Measurements from ENCODE around the gene TCF4.

TCF4 gene

DNA sequence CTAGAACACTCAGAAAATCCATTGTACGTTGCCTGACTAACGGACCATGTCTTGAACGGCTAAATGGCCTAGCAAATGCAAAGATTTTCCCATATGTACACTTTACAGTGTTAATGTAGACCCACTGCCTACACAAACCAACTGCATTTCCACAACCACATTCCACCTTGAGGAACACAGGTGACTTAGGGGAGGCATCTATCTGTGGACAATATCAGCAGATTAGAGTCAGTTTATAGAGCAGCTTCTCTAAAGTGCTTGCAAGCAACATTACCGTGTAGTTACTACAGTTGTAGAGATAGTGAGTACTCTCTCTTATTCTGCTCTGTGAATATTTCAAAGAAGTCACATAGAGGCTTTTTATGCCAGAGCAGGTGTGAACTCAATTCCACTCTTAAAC lies 139.6 kb downstream of the TCF4 start:
- no peak overlapping the region for H3K4me3 ChIP-seq (ENCODE audit: low read depth in 1 of 2, low read length in 2 of 2)
- no peak overlapping the region for H3K27ac ChIP-seq (ENCODE audit: low read depth, low read length)
- peaks cover 7% of the 10 kb centered on the region for H3K4me1 ChIP-seq (ENCODE audit: insufficient read depth, low read length)
- no peaks in the 10 kb centered on the region for H3K27me3 ChIP-seq (ENCODE audit: control insufficient read depth in 1 of 2, insufficient read depth in 2 of 2, low read length in 2 of 2)
- H3K36me3 ChIP-seq (ENCODE audit: insufficient read depth, low read length) = no peaks in the 10 kb centered on the region
- no peaks in the 10 kb centered on the region for H3K9me3 ChIP-seq (ENCODE audit: low read length)
- H3K9ac ChIP-seq (ENCODE audit: low read length) = no peak overlapping the region

DNA sequence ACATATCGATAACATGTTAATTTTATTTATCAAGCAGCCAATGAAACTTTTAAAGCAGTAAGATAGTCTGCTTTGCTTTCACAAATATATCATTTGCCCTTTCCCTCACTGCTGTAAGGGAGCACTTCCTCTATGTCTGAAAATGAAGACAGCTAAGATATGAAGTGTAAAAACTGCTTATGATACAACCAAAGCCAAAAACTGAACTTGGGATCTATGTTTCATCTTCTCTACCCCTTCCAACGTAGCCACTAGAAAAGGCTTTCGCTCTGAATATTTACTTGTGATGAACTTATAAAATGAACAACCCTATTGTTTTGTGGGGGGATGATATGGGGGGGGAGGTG lies 140.3 kb downstream of the TCF4 start:
- no peak overlapping the region for H3K27ac ChIP-seq (ENCODE audit: low read depth, low read length)
- no peak overlapping the region for H3K9ac ChIP-seq (ENCODE audit: low read length)
- H3K4me3 ChIP-seq (ENCODE audit: low read depth in 1 of 2, low read length in 2 of 2) = no peak overlapping the region
- H3K4me1 ChIP-seq (ENCODE audit: insufficient read depth, low read length) = peaks cover 7% of the 10 kb centered on the region
- H3K36me3 ChIP-seq (ENCODE audit: insufficient read depth, low read length) = no peaks in the 10 kb centered on the region
- H3K27me3 ChIP-seq (ENCODE audit: control insufficient read depth in 1 of 2, insufficient read depth in 2 of 2, low read length in 2 of 2) = no peaks in the 10 kb centered on the region
- H3K9me3 ChIP-seq (ENCODE audit: low read length) = no peaks in the 10 kb centered on the region

DNA sequence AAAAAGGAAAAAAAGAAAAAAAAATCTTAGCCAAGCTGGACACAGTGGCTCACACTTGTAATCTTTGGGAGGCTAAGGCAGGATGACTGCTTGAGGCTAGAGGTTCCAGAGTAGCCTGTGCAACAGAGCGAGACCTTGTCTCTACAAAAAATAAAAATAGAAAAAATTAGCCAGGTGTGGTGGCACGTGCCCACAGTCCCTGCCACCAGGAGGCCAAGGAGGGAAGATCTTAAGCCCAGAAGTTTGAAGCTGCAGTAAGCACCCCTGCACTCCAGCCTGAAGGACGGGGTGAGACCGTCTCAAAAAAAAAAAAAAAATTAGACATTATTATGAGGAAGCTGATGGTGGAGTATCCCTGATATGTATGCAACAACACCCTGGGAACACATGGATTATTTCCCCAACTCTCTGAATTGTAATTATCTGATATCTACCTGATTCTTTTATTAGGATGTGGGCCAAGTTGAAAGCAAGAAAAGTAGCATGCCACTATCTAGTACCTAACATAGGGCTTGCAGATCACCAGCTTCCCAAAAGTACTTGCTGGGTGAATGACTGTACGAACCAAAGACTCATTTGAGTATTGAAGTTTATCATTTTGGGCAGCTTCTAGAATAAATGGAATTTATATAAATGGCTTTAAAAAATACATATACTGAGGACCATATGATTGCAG lies 140.9 kb downstream of the TCF4 start:
- Histone ChIP-seq H3K9ac (ENCODE audit: low read length) (no peak overlapping the region), H3K4me3 (ENCODE audit: low read depth in 1 of 2, low read length in 2 of 2) (no peak overlapping the region), H3K27ac (ENCODE audit: low read depth, low read length) (no peak overlapping the region)

DNA sequence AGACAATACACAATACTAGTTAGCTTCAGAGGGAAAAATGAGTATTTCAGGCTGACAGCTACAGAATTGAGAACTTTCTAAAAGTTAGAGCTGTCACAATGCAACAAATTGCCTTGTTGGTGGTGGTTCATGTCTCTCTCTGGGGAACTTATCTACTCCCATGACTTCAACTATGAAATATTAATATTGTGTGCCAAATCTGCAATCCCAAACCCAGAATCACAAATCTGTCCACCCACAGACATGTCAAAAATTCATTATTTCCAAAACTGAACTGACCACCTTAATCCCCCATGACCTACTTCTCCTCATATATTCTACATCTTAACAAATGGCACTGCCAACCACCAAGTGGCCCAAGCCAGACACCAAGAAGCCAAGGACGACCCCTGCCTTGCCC lies 143.5 kb downstream of the TCF4 start:
- Histone ChIP-seq H3K36me3 (ENCODE audit: insufficient read depth, low read length) (no peaks in the 10 kb centered on the region), H3K27me3 (ENCODE audit: control insufficient read depth in 1 of 2, insufficient read depth in 2 of 2, low read length in 2 of 2) (no peaks in the 10 kb centered on the region), H3K4me3 (ENCODE audit: low read depth in 1 of 2, low read length in 2 of 2) (no peak overlapping the region), H3K4me1 (ENCODE audit: insufficient read depth, low read length) (no peaks in the 10 kb centered on the region), H3K9ac (ENCODE audit: low read length) (no peak overlapping the region), H3K27ac (ENCODE audit: low read depth, low read length) (no peak overlapping the region), H3K9me3 (ENCODE audit: low read length) (no peaks in the 10 kb centered on the region)

More for the DNA sequence above, 140.9 kb downstream of the TCF4 start:
- Histone ChIP-seq H3K36me3 (ENCODE audit: insufficient read depth, low read length) (no peaks in the 10 kb centered on the region), H3K9me3 (ENCODE audit: low read length) (no peaks in the 10 kb centered on the region), H3K4me1 (ENCODE audit: insufficient read depth, low read length) (peaks cover 2% of the 10 kb centered on the region), H3K27me3 (ENCODE audit: control insufficient read depth in 1 of 2, insufficient read depth in 2 of 2, low read length in 2 of 2) (no peaks in the 10 kb centered on the region)

DNA sequence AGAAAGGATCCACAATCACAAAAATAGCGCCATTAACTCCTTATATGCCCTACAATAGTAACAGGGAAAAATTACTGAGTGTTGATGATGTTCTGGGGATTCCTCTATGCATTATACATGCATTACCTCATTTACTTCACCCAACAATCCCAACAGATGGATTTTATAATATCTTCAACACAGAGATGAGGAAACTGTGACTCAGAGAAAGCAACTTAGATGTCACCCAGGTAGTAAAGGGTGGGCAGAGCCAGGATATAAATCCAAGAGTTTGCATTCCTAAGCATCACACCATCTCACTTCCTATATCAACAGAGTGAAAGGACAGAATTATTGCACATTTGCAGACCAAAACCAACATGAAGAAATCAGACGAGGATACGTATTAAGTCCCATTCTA lies 144.2 kb downstream of the TCF4 start:
- Histone ChIP-seq H3K36me3 (ENCODE audit: insufficient read depth, low read length) (no peaks in the 10 kb centered on the region), H3K4me1 (ENCODE audit: insufficient read depth, low read length) (no peaks in the 10 kb centered on the region), H3K27ac (ENCODE audit: low read depth, low read length) (no peak overlapping the region), H3K4me3 (ENCODE audit: low read depth in 1 of 2, low read length in 2 of 2) (no peak overlapping the region), H3K9ac (ENCODE audit: low read length) (no peak overlapping the region), H3K9me3 (ENCODE audit: low read length) (no peaks in the 10 kb centered on the region), H3K27me3 (ENCODE audit: control insufficient read depth in 1 of 2, insufficient read depth in 2 of 2, low read length in 2 of 2) (no peaks in the 10 kb centered on the region)

DNA sequence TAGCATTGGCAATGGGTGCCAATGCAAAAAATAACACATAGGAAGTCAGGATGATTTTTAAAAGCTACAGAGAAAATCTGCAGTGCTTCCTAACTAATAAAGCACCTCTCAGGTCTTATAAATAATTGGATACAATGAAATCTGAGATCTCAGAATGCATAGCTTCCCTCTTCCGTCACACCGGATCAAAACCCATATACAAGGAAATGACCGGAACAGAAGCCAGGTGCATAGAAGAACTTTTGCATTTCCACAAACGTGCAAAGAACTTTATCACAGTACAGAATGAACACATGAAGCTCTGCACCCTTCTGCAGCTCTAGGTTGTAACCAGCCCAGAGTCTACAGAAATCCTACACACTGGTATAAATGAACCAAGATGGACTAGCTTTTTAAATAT lies 145.4 kb downstream of the TCF4 start:
- no peaks in the 10 kb centered on the region for H3K9me3 ChIP-seq (ENCODE audit: low read length)
- H3K4me3 ChIP-seq (ENCODE audit: low read depth in 1 of 2, low read length in 2 of 2) = no peak overlapping the region

DNA sequence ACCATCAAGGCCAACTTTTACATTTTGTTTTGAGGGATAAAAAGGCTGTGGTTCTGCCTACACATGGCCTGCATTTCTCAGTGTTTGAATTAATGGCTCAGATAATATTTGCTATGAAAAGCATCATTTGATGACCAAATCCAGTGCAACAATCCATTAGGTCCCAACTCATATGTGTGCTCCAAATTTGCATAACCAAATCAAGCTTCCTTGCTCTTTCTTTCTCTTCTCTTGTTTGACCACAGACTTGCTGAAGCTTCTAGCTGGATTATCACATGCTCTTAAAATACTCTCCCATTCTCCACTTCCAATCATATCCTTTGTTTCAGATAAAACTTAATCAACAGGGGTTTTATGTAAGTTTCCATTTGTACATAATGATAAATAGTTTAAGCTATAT lies 147.0 kb downstream of the TCF4 start:
- Histone ChIP-seq H3K4me1 (ENCODE audit: insufficient read depth, low read length) (no peaks in the 10 kb centered on the region), H3K27ac (ENCODE audit: low read depth, low read length) (no peak overlapping the region), H3K9me3 (ENCODE audit: low read length) (no peaks in the 10 kb centered on the region), H3K27me3 (ENCODE audit: control insufficient read depth in 1 of 2, insufficient read depth in 2 of 2, low read length in 2 of 2) (no peaks in the 10 kb centered on the region), H3K9ac (ENCODE audit: low read length) (no peak overlapping the region), H3K4me3 (ENCODE audit: low read depth in 1 of 2, low read length in 2 of 2) (no peak overlapping the region), H3K36me3 (ENCODE audit: insufficient read depth, low read length) (no peaks in the 10 kb centered on the region)

More for the DNA sequence above, 145.4 kb downstream of the TCF4 start:
- H3K27me3 ChIP-seq (ENCODE audit: control insufficient read depth in 1 of 2, insufficient read depth in 2 of 2, low read length in 2 of 2) = no peaks in the 10 kb centered on the region
- H3K36me3 ChIP-seq (ENCODE audit: insufficient read depth, low read length) = no peaks in the 10 kb centered on the region
- H3K4me1 ChIP-seq (ENCODE audit: insufficient read depth, low read length) = no peaks in the 10 kb centered on the region
- H3K9ac ChIP-seq (ENCODE audit: low read length) = no peak overlapping the region
- no peak overlapping the region for H3K27ac ChIP-seq (ENCODE audit: low read depth, low read length)

DNA sequence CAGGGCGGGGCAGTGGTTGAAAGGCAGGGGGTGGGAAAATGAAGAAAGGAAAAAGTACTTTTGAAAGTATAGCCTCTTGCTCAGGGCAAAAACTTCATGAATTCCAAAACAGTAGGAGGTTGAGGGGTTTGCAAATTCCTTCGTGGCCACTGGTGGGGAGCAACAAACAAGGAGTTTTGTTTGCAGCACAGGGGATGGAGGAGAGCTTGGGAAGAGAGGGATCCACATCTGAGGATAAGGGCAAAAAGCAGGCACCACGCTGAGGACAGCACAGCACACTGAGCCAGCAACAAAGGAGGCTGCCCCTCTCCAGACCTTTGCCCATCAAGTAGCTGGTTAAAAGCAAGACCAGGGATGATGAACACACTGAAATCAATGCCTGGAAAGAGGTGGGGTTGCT lies 148.9 kb downstream of the TCF4 start:
- Histone ChIP-seq H3K27ac (ENCODE audit: low read depth, low read length) (no peak overlapping the region), H3K9me3 (ENCODE audit: low read length) (no peaks in the 10 kb centered on the region), H3K9ac (ENCODE audit: low read length) (no peak overlapping the region), H3K27me3 (ENCODE audit: control insufficient read depth in 1 of 2, insufficient read depth in 2 of 2, low read length in 2 of 2) (no peaks in the 10 kb centered on the region), H3K4me1 (ENCODE audit: insufficient read depth, low read length) (peaks cover under 1% of the 10 kb centered on the region), H3K4me3 (ENCODE audit: low read depth in 1 of 2, low read length in 2 of 2) (no peak overlapping the region), H3K36me3 (ENCODE audit: insufficient read depth, low read length) (no peaks in the 10 kb centered on the region)

DNA sequence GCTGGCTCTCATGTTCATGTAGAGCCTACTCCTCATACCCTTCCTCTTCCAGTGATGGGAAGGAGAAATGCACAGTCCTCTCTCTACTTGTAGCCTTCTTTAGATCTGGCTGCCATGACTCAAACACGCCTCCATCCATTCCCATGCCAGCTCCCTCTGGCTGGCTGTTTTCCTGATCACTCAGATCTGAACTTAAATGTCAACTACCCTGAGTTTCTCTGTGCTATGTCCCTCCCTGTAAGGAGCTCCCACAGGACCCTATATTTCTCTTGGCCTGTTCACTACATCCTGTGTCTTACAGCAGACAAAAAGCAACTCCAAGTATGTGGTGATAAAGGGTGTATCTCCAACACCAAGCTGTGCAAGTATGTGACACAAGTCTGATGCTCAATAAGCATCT lies 152.4 kb downstream of the TCF4 start:
- no peak overlapping the region for H3K4me3 ChIP-seq (ENCODE audit: low read depth in 1 of 2, low read length in 2 of 2)
- peaks cover 18% of the 10 kb centered on the region for H3K4me1 ChIP-seq (ENCODE audit: insufficient read depth, low read length)
- H3K27me3 ChIP-seq (ENCODE audit: control insufficient read depth in 1 of 2, insufficient read depth in 2 of 2, low read length in 2 of 2) = no peaks in the 10 kb centered on the region
- no peak overlapping the region for H3K9ac ChIP-seq (ENCODE audit: low read length)
- no peaks in the 10 kb centered on the region for H3K9me3 ChIP-seq (ENCODE audit: low read length)
- H3K27ac ChIP-seq (ENCODE audit: low read depth, low read length) = no peak overlapping the region
- H3K36me3 ChIP-seq (ENCODE audit: insufficient read depth, low read length) = no peaks in the 10 kb centered on the region

DNA sequence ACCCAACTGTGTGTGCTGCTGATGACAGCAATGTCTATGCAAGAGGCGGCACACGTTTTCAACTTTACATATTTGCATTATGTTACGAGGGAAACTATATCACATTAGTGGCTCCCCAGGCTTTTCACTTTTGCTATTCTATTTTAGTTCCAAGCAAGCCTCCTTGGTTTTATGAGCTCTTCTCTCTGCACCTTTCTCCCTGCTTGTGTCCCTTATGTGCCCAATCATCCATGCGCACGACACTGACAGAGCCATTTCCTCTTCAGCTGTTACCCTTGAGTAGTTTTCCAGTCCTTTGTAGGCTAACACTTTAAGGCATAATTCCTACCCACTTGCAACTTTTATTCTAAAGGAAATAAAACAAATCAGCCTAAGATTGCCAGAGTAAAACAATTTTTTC lies 154.3 kb downstream of the TCF4 start:
- H3K27ac ChIP-seq (ENCODE audit: low read depth, low read length) = no peak overlapping the region
- H3K27me3 ChIP-seq (ENCODE audit: control insufficient read depth in 1 of 2, insufficient read depth in 2 of 2, low read length in 2 of 2) = no peaks in the 10 kb centered on the region
- H3K9ac ChIP-seq (ENCODE audit: low read length) = no peak overlapping the region
- H3K4me1 ChIP-seq (ENCODE audit: insufficient read depth, low read length) = peaks cover 18% of the 10 kb centered on the region
- no peaks in the 10 kb centered on the region for H3K9me3 ChIP-seq (ENCODE audit: low read length)
- H3K4me3 ChIP-seq (ENCODE audit: low read depth in 1 of 2, low read length in 2 of 2) = no peak overlapping the region
- H3K36me3 ChIP-seq (ENCODE audit: insufficient read depth, low read length) = no peaks in the 10 kb centered on the region

DNA sequence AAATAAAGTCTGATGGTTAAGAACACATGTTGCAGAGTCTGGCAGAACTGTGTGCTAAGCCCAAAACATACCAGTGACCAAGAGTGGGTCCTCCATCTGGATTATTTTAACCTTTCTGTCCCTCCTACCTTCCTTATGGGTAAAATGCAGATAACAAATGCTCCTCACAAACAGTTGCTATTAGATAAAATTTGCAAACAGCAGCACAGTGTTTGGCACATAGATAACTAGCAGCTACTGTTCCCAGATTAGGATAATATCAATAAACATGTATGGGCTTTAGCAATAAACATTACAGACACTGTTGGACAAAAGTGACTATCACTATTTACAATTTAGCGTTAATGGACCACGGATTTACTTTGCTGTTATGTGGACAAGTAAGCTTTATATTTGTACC lies 154.9 kb downstream of the TCF4 start:
- Histone ChIP-seq H3K36me3 (ENCODE audit: insufficient read depth, low read length) (no peaks in the 10 kb centered on the region), H3K4me1 (ENCODE audit: insufficient read depth, low read length) (peaks cover 18% of the 10 kb centered on the region), H3K27ac (ENCODE audit: low read depth, low read length) (no peak overlapping the region)

DNA sequence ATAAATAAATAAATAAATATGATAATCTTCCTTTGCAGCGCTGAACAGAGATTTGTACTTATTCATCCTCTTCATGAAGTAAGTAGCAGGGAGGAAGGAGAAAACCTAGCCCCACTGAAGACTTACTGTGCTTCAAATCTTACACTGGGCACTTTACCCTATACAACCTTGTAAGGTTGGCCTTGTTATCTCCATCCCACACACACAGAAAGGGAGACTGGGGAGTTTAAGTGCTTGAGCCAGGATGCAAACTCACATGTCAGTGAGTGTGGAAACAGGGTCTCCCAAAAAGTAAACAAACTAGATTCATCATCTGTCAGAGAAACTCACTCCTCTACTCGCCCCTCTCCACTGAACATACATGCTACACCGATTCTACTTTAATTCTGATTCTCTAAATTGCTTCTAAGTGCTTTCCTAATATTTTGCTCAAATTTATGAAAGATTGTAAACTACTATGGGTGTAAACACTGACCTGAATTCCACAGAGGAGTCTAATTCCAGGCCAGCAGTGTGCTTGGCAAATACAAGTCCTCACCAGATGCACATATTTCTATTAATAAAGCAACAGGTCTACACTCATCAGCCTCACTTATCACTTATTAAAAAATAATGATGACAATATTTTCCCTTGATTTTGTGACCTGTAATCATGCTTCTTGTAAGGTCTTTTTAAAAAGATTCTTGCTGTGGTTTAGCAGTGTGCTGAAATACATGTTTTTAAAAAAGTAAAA lies 155.5 kb downstream of the TCF4 start:
- Histone ChIP-seq H3K36me3 (ENCODE audit: insufficient read depth, low read length) (no peaks in the 10 kb centered on the region), H3K9me3 (ENCODE audit: low read length) (no peaks in the 10 kb centered on the region), H3K9ac (ENCODE audit: low read length) (no peak overlapping the region), H3K4me1 (ENCODE audit: insufficient read depth, low read length) (peaks cover 18% of the 10 kb centered on the region), H3K27me3 (ENCODE audit: control insufficient read depth in 1 of 2, insufficient read depth in 2 of 2, low read length in 2 of 2) (no peaks in the 10 kb centered on the region), H3K4me3 (ENCODE audit: low read depth in 1 of 2, low read length in 2 of 2) (no peak overlapping the region), H3K27ac (ENCODE audit: low read depth, low read length) (no peak overlapping the region)

More for the DNA sequence above, 154.9 kb downstream of the TCF4 start:
- Histone ChIP-seq H3K27me3 (ENCODE audit: control insufficient read depth in 1 of 2, insufficient read depth in 2 of 2, low read length in 2 of 2) (no peaks in the 10 kb centered on the region), H3K9me3 (ENCODE audit: low read length) (no peaks in the 10 kb centered on the region), H3K4me3 (ENCODE audit: low read depth in 1 of 2, low read length in 2 of 2) (no peak overlapping the region), H3K9ac (ENCODE audit: low read length) (no peak overlapping the region)

Data from muscle layer of colon (tissue), 2 donors.